MM.1S (cell line): ENCODE data around the gene CTNNA2.

ENCODE experiments used
- CTCF ChIP-seq: fragments of 300-600 bp; sonication (generic); IDR thresholded peaks from 2 replicates; pipeline ENCODE4 v1.5.1; 2016; ENCODE audit warnings: antibody characterized with exemption, low read length, mixed read lengths
- EZH2 ChIP-seq: fragments of 300-600 bp; sonication (generic); optimal IDR thresholded peaks from 2 replicates; pipeline ENCODE3; 2017; ENCODE audit warnings: low read depth, mild to moderate bottlenecking, antibody characterized with exemption, low read length, mixed read lengths
- EZH2phosphoT487 ChIP-seq: fragments of 300-600 bp; sonication (generic); IDR thresholded peaks from 2 replicates; pipeline ENCODE4 v1.6.1; 2018; ENCODE audit warnings: antibody characterized with exemption, low read length

GRCh38 chr2:79980816-79981215 lies 468.0 kb downstream of the CTNNA2 start:
- TF ChIP-seq EZH2 (no peak), CTCF (no peak), EZH2phosphoT487 (no peak)
